ENCODE data around the gene SS18. TPM values are rescaled to one million over a fixed set of nuclear protein-coding genes. Genes with fewer than 3 reads are reported as not detected.

SS18 gene
- total and polyA plus RNA-seq, 4 donors: 16.3 to 74.7 (median 34.5) TPM

GRCh38 chr18:26036635-26037034 is 53.8 kb downstream of the SS18 start (continued):
- TF ChIP-seq CTCF (IDR thresholded peaks at IDR 0.05; ENCODE audit: low read depth, low read length, missing input control): no peak
- TF ChIP-seq JUND (IDR thresholded peaks at IDR 0.05): no peak

GRCh38 chr18:26034850-26035497 is 55.4 kb downstream of the SS18 start:
- Histone ChIP-seq H3K9ac (ENCODE audit: low read depth in 1 of 2, low read length in 2 of 2) (no peak overlapping the region), H3K9me3 (ENCODE audit: control insufficient read depth in 4 of 4, low read length in 3 of 4) (no peaks in the 10 kb centered on the region), H3K4me1 (ENCODE audit: control insufficient read depth in 4 of 4, insufficient read depth in 4 of 4, low read length in 3 of 4) (peaks cover 1 to 19% (median 7%) of the 10 kb centered on the region in 4 donors), H3K4me3 (ENCODE audit: low read depth in 1 of 3, low read length in 3 of 3) (no peak overlapping the region), H3K27ac (ENCODE audit: low read depth in 1 of 2, low read length in 2 of 2) (no peak overlapping the region), H3K27me3 (ENCODE audit: control insufficient read depth in 4 of 4, insufficient read depth in 4 of 4, low read length in 3 of 4) (no peaks in the 10 kb centered on the region), H3K36me3 (ENCODE audit: control insufficient read depth in 4 of 4, insufficient read depth in 3 of 4, low read depth in 1 of 4, low read length in 3 of 4) (peaks cover 4 to 40% (median 27%) of the 10 kb centered on the region in 4 donors)
- no peak for TF ChIP-seq NR2F2 (IDR thresholded peaks at IDR 0.05)
- peak in 1 of 2 donors; percentile 16 for TF ChIP-seq HNF4A (conservative IDR thresholded peaks at IDR 0.05)
- no peak for TF ChIP-seq SP1 (IDR thresholded peaks at IDR 0.05)
- peak in 1 of 2 donors; percentile 23 for TF ChIP-seq RXRA (IDR thresholded peaks at IDR 0.05)
- no peak for TF ChIP-seq GABPA (IDR thresholded peaks at IDR 0.05 in 1 of 2, conservative IDR thresholded peaks at IDR 0.05 in 1 of 2)
- TF ChIP-seq CTCF (IDR thresholded peaks at IDR 0.05; ENCODE audit: low read depth, low read length, missing input control): no peak
- TF ChIP-seq YY1 (IDR thresholded peaks at IDR 0.05): peak; percentile 59
- DNase-seq (ENCODE audit: low spot score): no peak
- WGBS: 40% methylated on average over 5 of the region's 5 CpGs

- no peaks in the 10 kb centered on the region for H3K27me3 ChIP-seq (ENCODE audit: control insufficient read depth in 4 of 4, insufficient read depth in 4 of 4, low read length in 3 of 4)
- WGBS: 89% methylated on average over 1 of the region's 1 CpG
- H3K36me3 ChIP-seq (ENCODE audit: control insufficient read depth in 4 of 4, insufficient read depth in 3 of 4, low read depth in 1 of 4, low read length in 3 of 4): peaks cover 12 to 64% (median 43%) of the 10 kb centered on the region in 4 donors
- H3K9me3 ChIP-seq (ENCODE audit: control insufficient read depth in 4 of 4, low read length in 3 of 4): no peaks in the 10 kb centered on the region
- no peak for DNase-seq (ENCODE audit: low spot score)
- no peak overlapping the region for H3K27ac ChIP-seq (ENCODE audit: low read depth in 1 of 2, low read length in 2 of 2)
- H3K9ac ChIP-seq (ENCODE audit: low read depth in 1 of 2, low read length in 2 of 2): no peak overlapping the region
- TF ChIP-seq HNF4A (conservative IDR thresholded peaks at IDR 0.05) (no peak), GABPA (IDR thresholded peaks at IDR 0.05 in 1 of 2, conservative IDR thresholded peaks at IDR 0.05 in 1 of 2) (no peak), TAF1 (conservative IDR thresholded peaks at IDR 0.05) (no peak), SP1 (IDR thresholded peaks at IDR 0.05) (no peak), NR2F2 (IDR thresholded peaks at IDR 0.05) (no peak), ATF3 (IDR thresholded peaks at IDR 0.05) (no peak), CTCF (IDR thresholded peaks at IDR 0.05; ENCODE audit: low read depth, low read length, missing input control) (no peak), FOXA2 (IDR thresholded peaks at IDR 0.05) (no peak), EGR1 (IDR thresholded peaks at IDR 0.05; ENCODE audit: low read depth in 2 of 2) (no peak), REST (IDR thresholded peaks at IDR 0.05) (no peak), MAX (IDR thresholded peaks at IDR 0.05) (no peak)
- H3K4me3 ChIP-seq (ENCODE audit: low read depth in 1 of 3, low read length in 3 of 3): no peak overlapping the region
- H3K4me1 ChIP-seq (ENCODE audit: control insufficient read depth in 4 of 4, insufficient read depth in 4 of 4, low read length in 3 of 4): no peaks in the 10 kb centered on the region
Measured at GRCh38 chr18:26022585-26022984, 67.8 kb downstream of the SS18 start.
